ENCODE measurements around the gene RABL3.
"Not testable (repeated sequence)": the region's sequence is repeated elsewhere in the genome, so short reads cannot be mapped to it uniquely, and the experiment has no call there.

RABL3 gene

GRCh38 chr3:120738006-120738405, 4.3 kb downstream of the RABL3 start:
- H3K4me1 ChIP-seq; H3K27me3 ChIP-seq (ENCODE audit: low read depth); H3K36me3 ChIP-seq (replicated peaks); DNase-seq (ENCODE audit: low spot score in 2 of 2); H3K9me3 ChIP-seq; in situ Hi-C loops (cut with MboI; ENCODE audit: low sequenced_read_pairs); H3K4me3 ChIP-seq: not testable (repeated sequence)

GRCh38 chr3:120730576-120731542, 11.5 kb downstream of the RABL3 start:
- no peak for DNase-seq (ENCODE audit: low spot score in 2 of 2)
- in situ Hi-C loops (cut with MboI; ENCODE audit: low sequenced_read_pairs) = no loop called here
- H3K9me3 ChIP-seq = no peaks in the 10 kb centered on the region; the same call in 1 of the 2 replicates
- H3K36me3 ChIP-seq (replicated peaks) = no peaks in the 10 kb centered on the region
- no peak overlapping the region for H3K4me3 ChIP-seq
- H3K27me3 ChIP-seq (ENCODE audit: low read depth) = no peaks in the 10 kb centered on the region
- peaks cover 7% of the 10 kb centered on the region for H3K4me1 ChIP-seq

- Histone ChIP-seq H3K36me3 (replicated peaks) (no peaks in the 10 kb centered on the region), H3K4me3 (no peak overlapping the region), H3K4me1 (peaks cover 7% of the 10 kb centered on the region), H3K27me3 (ENCODE audit: low read depth) (no peaks in the 10 kb centered on the region), H3K9me3 (peaks cover 2% of the 10 kb centered on the region; the same call in 1 of the 2 replicates)
- in situ Hi-C loops (cut with MboI; ENCODE audit: low sequenced_read_pairs) = no loop called here
- peak in 1 of 2 experiments; percentile 23 for DNase-seq (ENCODE audit: low spot score in 2 of 2)
These were observed 15.5 kb downstream of the RABL3 start for GRCh38 chr3:120726791-120727190.

- DNase-seq (ENCODE audit: low spot score in 2 of 2) = peak in 1 of 2 experiments; percentile 55
- H3K4me1 ChIP-seq; H3K36me3 ChIP-seq (replicated peaks); in situ Hi-C loops (cut with MboI; ENCODE audit: low sequenced_read_pairs); H3K4me3 ChIP-seq; H3K27me3 ChIP-seq (ENCODE audit: low read depth); H3K9me3 ChIP-seq: not testable (repeated sequence)
These were observed 23.0 kb downstream of the RABL3 start for GRCh38 chr3:120719167-120719834.

- in situ Hi-C loops (cut with MboI; ENCODE audit: low sequenced_read_pairs) = no loop called here
These were observed 29.1 kb downstream of the RABL3 start for GRCh38 chr3:120713262-120713661.

GRCh38 chr3:120710369-120710768, 31.9 kb downstream of the RABL3 start:
- Histone ChIP-seq H3K4me3 (no peak overlapping the region), H3K36me3 (replicated peaks) (no peaks in the 10 kb centered on the region), H3K27me3 (ENCODE audit: low read depth) (no peaks in the 10 kb centered on the region), H3K4me1 (peaks cover 6% of the 10 kb centered on the region), H3K9me3 (no peaks in the 10 kb centered on the region)
- DNase-seq (ENCODE audit: low spot score in 2 of 2) = no peak
- in situ Hi-C loops (cut with MboI; ENCODE audit: low sequenced_read_pairs) = no loop called here

More at GRCh38 chr3:120713262-120713661, 29.1 kb downstream of the RABL3 start:
- Histone ChIP-seq H3K4me3 (no peak overlapping the region), H3K27me3 (ENCODE audit: low read depth) (no peaks in the 10 kb centered on the region), H3K4me1 (no peaks in the 10 kb centered on the region), H3K36me3 (replicated peaks) (no peaks in the 10 kb centered on the region), H3K9me3 (no peaks in the 10 kb centered on the region)
- no peak for DNase-seq (ENCODE audit: low spot score in 2 of 2)

- no peaks in the 10 kb centered on the region for H3K36me3 ChIP-seq (replicated peaks)
- H3K4me3 ChIP-seq = no peak overlapping the region
- no peak for DNase-seq (ENCODE audit: low spot score in 2 of 2)
- peaks cover 9% of the 10 kb centered on the region for H3K4me1 ChIP-seq
- in situ Hi-C loops (cut with MboI; ENCODE audit: low sequenced_read_pairs) = no loop called here
- no peaks in the 10 kb centered on the region for H3K27me3 ChIP-seq (ENCODE audit: low read depth)
- no peaks in the 10 kb centered on the region for H3K9me3 ChIP-seq
These were observed 33.9 kb downstream of the RABL3 start for GRCh38 chr3:120708408-120708807.

GRCh38 chr3:120706950-120707349, 35.4 kb downstream of the RABL3 start:
- H3K36me3 ChIP-seq (replicated peaks) = no peaks in the 10 kb centered on the region
- DNase-seq (ENCODE audit: low spot score in 2 of 2) = no peak
- H3K27me3 ChIP-seq (ENCODE audit: low read depth) = no peaks in the 10 kb centered on the region
- in situ Hi-C loops (cut with MboI; ENCODE audit: low sequenced_read_pairs) = no loop called here
- H3K4me3 ChIP-seq = no peak overlapping the region
- peaks cover 9% of the 10 kb centered on the region for H3K4me1 ChIP-seq
- no peaks in the 10 kb centered on the region for H3K9me3 ChIP-seq

- H3K36me3 ChIP-seq (replicated peaks) = no peaks in the 10 kb centered on the region
- H3K9me3 ChIP-seq = no peaks in the 10 kb centered on the region
- H3K27me3 ChIP-seq (ENCODE audit: low read depth) = no peaks in the 10 kb centered on the region
- H3K4me3 ChIP-seq = no peak overlapping the region
- DNase-seq (ENCODE audit: low spot score in 2 of 2) = peak in 1 of 2 experiments; percentile 19
- in situ Hi-C loops (cut with MboI; ENCODE audit: low sequenced_read_pairs) = no loop called here
- H3K4me1 ChIP-seq = peaks cover 9% of the 10 kb centered on the region
These were observed 36.3 kb downstream of the RABL3 start for GRCh38 chr3:120705884-120706582.

GRCh38 chr3:120699333-120699732, 43.0 kb downstream of the RABL3 start:
- Histone ChIP-seq H3K4me1 (peaks cover 3% of the 10 kb centered on the region), H3K36me3 (replicated peaks) (no peaks in the 10 kb centered on the region; the same call in 1 of the 2 replicates), H3K27me3 (ENCODE audit: low read depth) (no peaks in the 10 kb centered on the region), H3K9me3 (no peaks in the 10 kb centered on the region), H3K4me3 (no peak overlapping the region)
- in situ Hi-C loops (cut with MboI; ENCODE audit: low sequenced_read_pairs) = no loop called here
- DNase-seq (ENCODE audit: low spot score in 2 of 2) = no peak

- peak in 1 of 2 experiments; percentile 43 for DNase-seq (ENCODE audit: low spot score in 2 of 2)
- no peak overlapping the region for H3K4me3 ChIP-seq
- in situ Hi-C loops (cut with MboI; ENCODE audit: low sequenced_read_pairs) = no loop called here
- H3K4me1 ChIP-seq = peaks cover 20% of the 10 kb centered on the region
- H3K27me3 ChIP-seq (ENCODE audit: low read depth) = no peaks in the 10 kb centered on the region
- H3K36me3 ChIP-seq (replicated peaks) = peaks cover 3% of the 10 kb centered on the region; the same call in 1 of the 2 replicates
- H3K9me3 ChIP-seq = no peaks in the 10 kb centered on the region
These were observed 48.7 kb downstream of the RABL3 start for GRCh38 chr3:120693439-120694171.

GRCh38 chr3:120689395-120689794, 52.9 kb downstream of the RABL3 start:
- no peak for DNase-seq (ENCODE audit: low spot score in 2 of 2)
- Histone ChIP-seq H3K4me1 (peaks cover 24% of the 10 kb centered on the region), H3K27me3 (ENCODE audit: low read depth) (no peaks in the 10 kb centered on the region), H3K9me3 (no peaks in the 10 kb centered on the region), H3K36me3 (replicated peaks) (0 out of 2 replicates have a peak, but pooled peaks cover 3% of the 10 kb centered on the region), H3K4me3 (no peak overlapping the region)
- in situ Hi-C loops (cut with MboI; ENCODE audit: low sequenced_read_pairs) = no loop called here

GRCh38 chr3:120688121-120688520, 54.2 kb downstream of the RABL3 start:
- Histone ChIP-seq H3K4me1 (peaks cover 11% of the 10 kb centered on the region), H3K4me3 (no peak overlapping the region), H3K9me3 (no peaks in the 10 kb centered on the region), H3K27me3 (ENCODE audit: low read depth) (no peaks in the 10 kb centered on the region), H3K36me3 (replicated peaks) (0 out of 2 replicates have a peak, but pooled peaks cover 3% of the 10 kb centered on the region)
- no peak for DNase-seq (ENCODE audit: low spot score in 2 of 2)
- in situ Hi-C loops (cut with MboI; ENCODE audit: low sequenced_read_pairs) = no loop called here

All from HAP-1 (cell line).